ENCODE results near the gene SYT7. TPM values are rescaled to one million over a fixed set of nuclear protein-coding genes. Genes with fewer than 3 reads are reported as not detected.

Gene SYT7
- total RNA-seq, 4 donors from 2014 or later = 5.4 to 8.4 (median 7.5) TPM

- TF ChIP-seq POLR2AphosphoS5 (IDR thresholded peaks at IDR 0.05) (no peak), CTCF (IDR thresholded peaks at IDR 0.05) (no peak), POLR2A (IDR thresholded peaks at IDR 0.05) (no peak), EP300 (IDR thresholded peaks at IDR 0.05) (no peak)
- Histone ChIP-seq H3K9me3 (no peaks in the 10 kb centered on the region), H3K4me1 (peaks cover 31% of the 10 kb centered on the region), H3K27me3 (peaks cover 6% of the 10 kb centered on the region), H3K27ac (no peak overlapping the region), H3K4me3 (no peak overlapping the region), H3K36me3 (no peaks in the 10 kb centered on the region)
- 90% methylated on average over 2 of the region's 2 CpGs for WGBS
- no peak for DNase-seq (ENCODE audit: low spot score in 2 of 2)
Measured at GRCh38 chr11:61593151-61593550, 12.3 kb upstream of the SYT7 start.

- no peak for DNase-seq (ENCODE audit: low spot score in 2 of 2)
- Histone ChIP-seq H3K9me3 (no peaks in the 10 kb centered on the region), H3K4me1 (peaks cover 41% of the 10 kb centered on the region), H3K27me3 (peaks cover 6% of the 10 kb centered on the region), H3K4me3 (no peak overlapping the region), H3K27ac (no peak overlapping the region), H3K36me3 (no peaks in the 10 kb centered on the region)
- TF ChIP-seq POLR2AphosphoS5 (IDR thresholded peaks at IDR 0.05) (no peak), CTCF (IDR thresholded peaks at IDR 0.05) (no peak), POLR2A (IDR thresholded peaks at IDR 0.05) (no peak), EP300 (IDR thresholded peaks at IDR 0.05) (no peak)
- WGBS = 79% methylated on average over 7 of the region's 7 CpGs
Measured at GRCh38 chr11:61592176-61592575, 11.3 kb upstream of the SYT7 start.

GRCh38 chr11:61589961-61590360, 9.1 kb upstream of the SYT7 start:
- no peak overlapping the region for H3K4me3 ChIP-seq
- 91% methylated on average over 5 of the region's 5 CpGs for whole genome bisulfite sequencing

GRCh38 chr11:61588728-61589191, 7.9 kb upstream of the SYT7 start:
- Histone ChIP-seq H3K27me3 (no peaks in the 10 kb centered on the region), H3K4me3 (peak overlapping the region; percentile 51), H3K27ac (peak overlapping the region; percentile 61), H3K36me3 (no peaks in the 10 kb centered on the region), H3K4me1 (peaks cover 25% of the 10 kb centered on the region), H3K9me3 (no peaks in the 10 kb centered on the region)
- no peak for DNase-seq (ENCODE audit: low spot score in 2 of 2)
- 46% methylated on average over 10 of the region's 10 CpGs for WGBS
- TF ChIP-seq POLR2A (IDR thresholded peaks at IDR 0.05) = no peak
- no peak for TF ChIP-seq EP300 (IDR thresholded peaks at IDR 0.05)
- no peak for TF ChIP-seq CTCF (IDR thresholded peaks at IDR 0.05)
- TF ChIP-seq POLR2AphosphoS5 (IDR thresholded peaks at IDR 0.05) = no peak

More at GRCh38 chr11:61589961-61590360, 9.1 kb upstream of the SYT7 start:
- peaks cover 5% of the 10 kb centered on the region for H3K27me3 ChIP-seq
- no peak overlapping the region for H3K27ac ChIP-seq
- H3K4me1 ChIP-seq = peaks cover 34% of the 10 kb centered on the region
- no peak for TF ChIP-seq POLR2AphosphoS5 (IDR thresholded peaks at IDR 0.05)
- no peaks in the 10 kb centered on the region for H3K9me3 ChIP-seq
- H3K36me3 ChIP-seq = no peaks in the 10 kb centered on the region
- DNase-seq (ENCODE audit: low spot score in 2 of 2) = no peak

GRCh38 chr11:61587951-61588727, 7.3 kb upstream of the SYT7 start:
- DNase-seq (ENCODE audit: low spot score in 2 of 2) = peak in 1 of 2 donors; percentile 80
- Histone ChIP-seq H3K4me1 (peaks cover 25% of the 10 kb centered on the region), H3K27me3 (no peaks in the 10 kb centered on the region), H3K9me3 (no peaks in the 10 kb centered on the region), H3K4me3 (peak overlapping the region; percentile 51), H3K27ac (peak overlapping the region; percentile 61), H3K36me3 (no peaks in the 10 kb centered on the region)
- TF ChIP-seq CTCF (IDR thresholded peaks at IDR 0.05) (no peak), POLR2AphosphoS5 (IDR thresholded peaks at IDR 0.05) (no peak), POLR2A (IDR thresholded peaks at IDR 0.05) (no peak), EP300 (IDR thresholded peaks at IDR 0.05) (no peak)
- WGBS = 6% methylated on average over 17 of the region's 30 CpGs
